Measurements from ENCODE around the gene PRR5. TPM values are rescaled to one million over a fixed set of nuclear protein-coding genes. Genes with fewer than 3 reads are reported as not detected.

The PRR5 gene
- total and polyA plus RNA-seq, 5 experiments from 2014 or later, result 75.2 to 107 (median 85.3) TPM

GRCh38 chr22:44777364-44777755, 75.4 kb downstream of the PRR5 start:
- Mint-ChIP-seq H3K4me1 (no peaks in the 10 kb centered on the region), H3K4me3 (no peak overlapping the region), H3K27ac (no peak overlapping the region), H3K9me3 (peaks cover 0 to 20% (median 11%) of the 10 kb centered on the region in 9 donors), H3K36me3 (peaks cover 0 to 12% (median 11%) of the 10 kb centered on the region in 3 donors), H3K27me3 (peaks cover 0 to 6% (median 2%) of the 10 kb centered on the region in 5 donors)
- DNase-seq (no peak), ATAC-seq (no peak)
- POLR2A ChIA-PET, result no interaction called here

- no peaks in the 10 kb centered on the region for H3K36me3 Mint-ChIP-seq
Observed at GRCh38 chr22:44780876-44781449, 79.0 kb downstream of the PRR5 start.

GRCh38 chr22:44782363-44782963, 80.5 kb downstream of the PRR5 start:
- Mint-ChIP-seq H3K36me3 (no peaks in the 10 kb centered on the region), H3K27ac (peak overlapping the region in 1 of 10 donors; percentile 15), H3K4me1 (peaks cover 0 to 2% (median 0%) of the 10 kb centered on the region in 4 donors), H3K27me3 (peaks cover 2 to 16% (median 9%) of the 10 kb centered on the region in 5 donors), H3K9me3 (no peaks in the 10 kb centered on the region), H3K4me3 (no peak overlapping the region)
- no peak for DNase-seq
- no peak for ATAC-seq
- POLR2A ChIA-PET, result no interaction called here

More at GRCh38 chr22:44780876-44781449, 79.0 kb downstream of the PRR5 start:
- ATAC-seq, result no peak
- DNase-seq, result no peak
- POLR2A ChIA-PET, result no interaction called here
- peaks cover 2 to 16% (median 9%) of the 10 kb centered on the region in 5 donors for H3K27me3 Mint-ChIP-seq
- no peak overlapping the region for H3K4me3 Mint-ChIP-seq
- peaks cover 0 to 2% (median 0%) of the 10 kb centered on the region in 4 donors for H3K4me1 Mint-ChIP-seq
- H3K9me3 Mint-ChIP-seq, result no peaks in the 10 kb centered on the region
- H3K27ac Mint-ChIP-seq, result no peak overlapping the region

- no peak for DNase-seq
- H3K36me3 Mint-ChIP-seq, result no peaks in the 10 kb centered on the region
- POLR2A ChIA-PET, result no interaction called here
- no peak overlapping the region for H3K4me3 Mint-ChIP-seq
- no peak overlapping the region for H3K27ac Mint-ChIP-seq
- H3K4me1 Mint-ChIP-seq, result peaks cover 0 to 2% (median 0%) of the 10 kb centered on the region in 4 donors
- H3K27me3 Mint-ChIP-seq, result peaks cover 2 to 16% (median 9%) of the 10 kb centered on the region in 5 donors
- no peak for ATAC-seq
- H3K9me3 Mint-ChIP-seq, result no peaks in the 10 kb centered on the region
Observed at GRCh38 chr22:44783091-44783490, 81.1 kb downstream of the PRR5 start.

- Mint-ChIP-seq H3K36me3 (no peaks in the 10 kb centered on the region), H3K27ac (no peak overlapping the region), H3K9me3 (no peaks in the 10 kb centered on the region), H3K4me1 (peaks cover 0 to 2% (median 0%) of the 10 kb centered on the region in 4 donors), H3K27me3 (peaks cover 2 to 16% (median 9%) of the 10 kb centered on the region in 5 donors), H3K4me3 (no peak overlapping the region)
- ATAC-seq (no peak), DNase-seq (no peak)
- POLR2A ChIA-PET, result no interaction called here
Observed at GRCh38 chr22:44783581-44783980, 81.6 kb downstream of the PRR5 start.

GRCh38 chr22:44786136-44786535, 84.1 kb downstream of the PRR5 start:
- H3K27me3 Mint-ChIP-seq, result peaks cover 1 to 15% (median 9%) of the 10 kb centered on the region in 5 donors
- no peaks in the 10 kb centered on the region for H3K36me3 Mint-ChIP-seq
- H3K4me3 Mint-ChIP-seq, result no peak overlapping the region
- POLR2A ChIA-PET, result no interaction called here
- peaks cover 0 to 2% (median 0%) of the 10 kb centered on the region in 4 donors for H3K4me1 Mint-ChIP-seq
- H3K27ac Mint-ChIP-seq, result no peak overlapping the region
- no peaks in the 10 kb centered on the region for H3K9me3 Mint-ChIP-seq
- ATAC-seq (no peak), DNase-seq (no peak)

GRCh38 chr22:44786610-44787009, 84.6 kb downstream of the PRR5 start:
- H3K4me3 Mint-ChIP-seq, result no peak overlapping the region
- ATAC-seq, result no peak
- H3K9me3 Mint-ChIP-seq, result no peaks in the 10 kb centered on the region

More at GRCh38 chr22:44786610-44787009, 84.6 kb downstream of the PRR5 start:
- H3K27me3 Mint-ChIP-seq, result peaks cover 1 to 15% (median 9%) of the 10 kb centered on the region in 5 donors
- DNase-seq, result no peak
- no peaks in the 10 kb centered on the region for H3K36me3 Mint-ChIP-seq
- H3K27ac Mint-ChIP-seq, result no peak overlapping the region
- POLR2A ChIA-PET, result no interaction called here
- peaks cover 0 to 2% (median 0%) of the 10 kb centered on the region in 4 donors for H3K4me1 Mint-ChIP-seq

Other genes with a start within 250 kb of the PRR5 start
- gene RTL6, start 204.0 kb upstream of the PRR5 start, total RNA-seq, result 10 to 100 TPM; 15.7 to 16.7 TPM
- gene RTL6, start 204.0 kb upstream of the PRR5 start, polyA plus RNA-seq, result 1 to 10 TPM; 3.9 to 8.7 (median 7.2) TPM
- 1 to 10 TPM; 2.5 to 4.8 TPM for gene ARHGAP8, start 50.4 kb downstream of the PRR5 start, total RNA-seq
- under 1 TPM in 1 of 3 donors, not detected in 2; 0.19 TPM for gene ARHGAP8, start 50.4 kb downstream of the PRR5 start, polyA plus RNA-seq